SKM-1 (cell line): ENCODE measurements around the gene PARP8.
"Not testable (repeated sequence)": the region's sequence is repeated elsewhere in the genome, so short reads cannot be mapped to it uniquely, and the experiment has no call there.

Source experiments
- DNase-seq: peaks from one replicate; lab custom pipeline; 2025; ENCODE audit not compliant: unreplicated experiment; lab: John Stamatoyannopoulos, UW

PARP8 gene

DNA sequence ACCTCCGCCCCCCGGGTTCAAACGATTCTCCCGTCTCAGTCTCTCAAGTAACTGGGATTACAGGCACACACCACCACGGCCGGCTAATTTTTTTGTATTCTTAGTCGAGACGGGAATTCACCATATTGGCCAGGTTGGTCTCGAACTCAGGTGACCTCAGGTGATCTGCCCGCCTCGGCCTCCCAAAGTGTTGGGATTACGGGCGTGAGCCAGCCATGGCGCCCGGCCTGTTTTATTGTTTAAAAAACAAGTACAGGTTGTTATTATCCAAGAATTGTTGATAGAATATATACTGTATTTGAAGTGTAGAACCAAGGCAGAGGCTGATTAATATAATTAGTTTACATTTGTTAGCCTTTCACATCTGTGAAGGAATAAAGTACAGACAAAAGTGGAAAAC is 8.9 kb downstream of the PARP8 start:
- DNase-seq: no peak

DNA sequence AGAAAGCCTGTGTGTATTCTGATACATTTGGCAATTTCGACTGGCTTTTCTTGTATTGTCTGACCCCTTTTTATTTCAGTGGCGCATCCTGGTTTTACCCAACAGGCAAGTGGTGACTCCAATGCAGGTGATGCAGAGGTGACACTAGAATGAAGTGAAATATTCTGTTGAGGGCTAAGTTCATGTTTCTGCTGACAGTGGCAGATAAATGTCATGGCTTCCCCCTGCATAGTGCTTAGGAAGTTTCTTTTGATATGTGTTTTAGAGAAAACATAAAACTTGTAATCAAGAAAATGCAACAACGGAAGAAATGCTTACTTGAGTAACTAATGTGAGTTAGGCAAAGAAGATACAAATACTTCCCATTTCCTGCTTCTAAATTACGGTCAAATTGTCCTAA is 13.1 kb downstream of the PARP8 start:
- not testable (repeated sequence) for DNase-seq

DNA sequence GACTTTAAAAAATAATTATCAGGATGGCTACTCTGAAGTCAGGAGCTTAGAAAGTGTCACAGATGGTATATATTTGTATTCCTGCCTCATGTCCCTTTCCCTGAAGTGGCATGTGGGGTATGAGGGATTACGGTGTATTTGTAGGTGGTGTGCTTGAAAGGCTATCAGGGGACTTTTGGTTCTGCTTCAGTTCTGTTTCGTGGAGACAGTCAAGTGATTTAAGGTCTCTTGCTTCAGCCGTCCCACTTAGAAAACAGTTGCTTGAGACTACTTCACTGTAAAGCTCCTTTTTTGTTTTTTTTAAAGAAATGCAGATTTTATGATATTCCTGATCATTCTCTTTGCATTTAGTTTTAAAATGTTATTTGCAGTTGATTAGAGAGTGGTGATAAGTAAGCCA is 18.3 kb downstream of the PARP8 start:
- DNase-seq: no peak

DNA sequence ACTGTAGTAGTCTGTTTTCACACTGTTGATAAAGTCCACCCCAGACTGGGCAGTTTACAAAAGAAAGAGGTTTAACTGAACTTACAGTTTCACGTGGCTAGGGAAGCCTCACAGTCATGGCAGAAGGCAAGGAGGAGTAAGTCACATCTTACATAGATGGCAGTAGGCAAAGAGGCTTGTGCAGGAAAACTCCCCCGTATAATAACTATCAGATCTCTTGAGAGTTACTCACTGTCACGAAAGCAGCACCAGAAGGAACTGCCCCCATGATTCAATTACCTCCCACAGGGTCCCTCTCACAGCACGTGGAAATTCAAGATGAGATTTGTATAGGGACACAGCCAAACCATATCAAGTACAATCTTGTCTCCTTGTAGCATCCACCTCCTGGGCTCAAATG is 21.1 kb downstream of the PARP8 start:
- no peak for DNase-seq

- no peak for DNase-seq
Measured at GRCh38 chr5:50691399-50692016, 25.1 kb downstream of the PARP8 start.

DNA sequence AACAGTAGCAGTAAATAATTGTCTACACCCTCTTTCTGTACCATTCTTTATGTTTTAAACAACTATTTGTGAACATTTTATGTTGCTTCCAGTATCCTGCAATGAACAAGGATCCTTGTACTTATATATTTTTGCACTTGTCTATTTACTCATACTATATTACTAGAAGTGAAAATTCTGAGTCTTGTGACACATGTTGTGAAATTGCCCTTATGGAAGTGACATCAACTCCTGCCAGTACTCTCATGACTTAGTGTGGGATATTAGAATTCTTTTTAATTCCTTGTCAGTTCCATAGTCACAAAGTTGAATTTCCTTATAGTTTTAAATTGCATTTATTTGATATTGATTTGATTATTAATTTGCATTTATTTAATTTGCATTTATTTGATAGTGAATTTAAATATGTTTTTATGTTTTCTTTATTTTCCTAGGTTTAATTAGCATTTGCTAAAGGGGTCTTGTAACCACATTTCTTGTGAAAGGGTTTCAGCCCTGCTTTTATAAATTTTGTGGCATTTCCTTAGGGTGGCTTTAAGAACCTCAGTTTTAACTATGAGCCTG is 27.7 kb downstream of the PARP8 start:
- DNase-seq: peak; percentile 64

DNA sequence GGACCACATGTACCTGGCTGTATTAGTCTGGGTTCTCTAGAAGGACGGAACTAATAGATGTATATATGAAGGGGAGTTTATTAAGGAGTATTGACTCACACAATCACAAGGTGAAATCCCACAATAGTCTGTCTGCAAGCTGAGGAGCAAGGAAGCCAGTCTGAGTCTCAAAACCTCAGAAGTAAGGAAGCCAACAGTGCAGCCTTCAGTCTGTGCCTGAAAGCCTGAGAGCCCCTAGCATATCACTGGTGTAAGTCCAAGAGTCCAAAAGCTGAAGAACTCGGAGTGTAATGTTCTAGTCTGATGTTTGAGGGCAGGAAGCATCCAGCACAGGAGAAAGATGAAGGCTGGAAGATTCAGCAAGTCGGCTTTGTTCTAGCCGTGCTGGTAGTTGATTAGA is 28.2 kb downstream of the PARP8 start:
- DNase-seq: not testable (repeated sequence)

DNA sequence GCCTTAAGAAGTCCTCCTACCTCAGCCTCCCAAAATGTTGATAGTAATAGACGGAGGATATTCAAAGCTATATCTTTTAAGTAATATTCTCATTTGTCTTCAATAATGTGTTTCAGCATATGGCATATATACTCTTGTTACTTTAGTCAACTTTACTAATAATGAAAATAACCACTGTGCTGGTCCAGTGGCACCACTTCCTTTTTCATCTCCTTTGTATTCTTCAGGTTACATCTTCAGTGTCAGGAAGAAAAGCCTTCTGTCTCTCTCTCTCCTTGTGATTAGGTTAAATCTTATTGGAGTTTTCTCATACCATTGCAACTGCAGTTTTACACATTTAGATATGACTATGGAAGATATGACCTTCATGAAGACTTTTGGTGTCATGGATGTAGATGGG is 31.3 kb downstream of the PARP8 start:
- no peak for DNase-seq

DNA sequence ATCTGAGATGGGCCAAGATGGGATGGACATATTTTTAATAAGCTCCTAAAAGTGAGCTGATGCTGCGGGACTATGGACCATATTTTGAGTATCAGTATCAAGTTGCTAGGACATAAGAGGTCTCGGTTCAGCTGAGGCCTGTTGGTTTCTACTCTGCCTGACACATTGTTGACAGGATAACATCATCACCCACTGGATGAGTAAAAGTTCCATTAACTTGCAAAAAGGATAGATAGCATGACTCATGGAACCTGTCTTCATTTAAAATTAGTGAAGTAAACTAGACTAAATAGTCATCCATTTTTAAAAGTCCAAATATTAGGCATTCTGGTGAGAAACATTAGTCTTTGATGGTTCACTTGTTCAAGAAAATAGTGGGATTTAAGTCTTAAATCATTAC is 33.3 kb downstream of the PARP8 start:
- no peak for DNase-seq

- no peak for DNase-seq
Measured at GRCh38 chr5:50700706-50701105, 34.3 kb downstream of the PARP8 start.

DNA sequence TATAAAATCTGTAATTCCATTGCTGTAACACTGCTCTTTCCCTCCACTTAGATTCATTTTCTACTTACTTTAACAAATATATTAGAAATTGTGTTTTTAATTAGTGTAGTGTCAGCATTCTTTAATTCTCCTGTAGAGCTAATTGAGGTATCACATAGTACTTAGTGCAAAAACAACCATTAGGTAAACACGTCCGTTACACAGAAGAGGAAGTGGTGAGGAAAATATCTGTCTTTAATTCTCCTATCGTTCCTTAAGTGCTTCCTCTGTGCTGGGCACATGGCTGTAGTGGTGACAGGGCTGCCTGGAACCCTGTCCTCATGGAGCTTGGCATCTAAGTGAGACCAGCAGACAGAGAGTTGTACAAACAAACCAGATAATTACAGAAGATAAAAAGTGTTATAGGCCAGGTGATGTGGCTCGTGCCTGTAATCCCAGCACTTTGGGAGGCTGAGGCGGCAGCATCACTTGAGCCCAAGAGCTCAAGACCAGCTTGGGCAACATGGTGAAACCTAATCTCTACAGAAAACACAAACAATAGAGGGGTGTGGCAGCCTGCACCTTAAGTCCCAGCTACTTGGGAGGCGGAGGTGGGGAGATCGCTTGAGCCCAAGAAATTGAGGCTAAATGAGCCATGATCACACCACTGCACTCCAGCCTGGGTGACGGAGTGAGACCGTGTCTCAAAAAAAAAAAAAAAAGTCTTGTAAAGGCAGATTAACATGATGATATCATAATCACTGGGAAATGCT is 36.4 kb downstream of the PARP8 start:
- no peak for DNase-seq

DNA sequence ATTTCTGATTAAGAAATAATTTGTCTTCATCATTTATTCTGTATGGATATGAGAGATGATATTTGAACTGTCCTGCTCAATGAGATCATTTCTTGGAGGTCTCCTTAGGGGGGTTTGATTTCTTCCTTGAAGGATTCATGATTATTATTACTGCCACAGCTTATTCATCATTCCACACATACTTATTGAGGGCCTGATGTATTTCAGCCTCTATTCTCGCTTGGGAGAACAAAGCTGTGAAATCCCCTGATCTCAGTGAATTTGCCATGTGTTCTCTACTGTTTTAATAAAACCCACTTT is 36.9 kb downstream of the PARP8 start:
- DNase-seq: no peak

- no peak for DNase-seq
Measured at GRCh38 chr5:50704730-50705129, 38.3 kb downstream of the PARP8 start.

DNA sequence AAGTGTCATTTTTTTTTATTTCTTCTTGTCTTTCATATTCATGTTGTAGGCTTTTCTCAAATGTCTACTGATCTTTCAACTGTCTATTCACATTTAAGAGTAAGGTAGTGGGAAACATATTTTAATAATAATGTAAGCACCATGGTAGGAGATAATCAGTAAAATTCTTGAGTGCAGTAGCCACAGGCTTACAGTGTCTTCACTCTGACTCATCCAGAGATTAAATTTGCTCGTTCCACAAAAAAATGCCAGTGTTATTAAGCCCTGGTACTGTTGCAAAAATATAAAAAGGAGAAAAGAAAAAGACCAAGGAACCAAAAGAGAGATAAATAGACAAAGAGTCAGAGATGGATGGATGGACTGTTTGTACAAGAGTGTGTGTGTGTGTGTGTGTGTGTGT is 43.0 kb downstream of the PARP8 start:
- DNase-seq: no peak

- DNase-seq: no peak
Measured at GRCh38 chr5:50710838-50711237, 44.4 kb downstream of the PARP8 start.

DNA sequence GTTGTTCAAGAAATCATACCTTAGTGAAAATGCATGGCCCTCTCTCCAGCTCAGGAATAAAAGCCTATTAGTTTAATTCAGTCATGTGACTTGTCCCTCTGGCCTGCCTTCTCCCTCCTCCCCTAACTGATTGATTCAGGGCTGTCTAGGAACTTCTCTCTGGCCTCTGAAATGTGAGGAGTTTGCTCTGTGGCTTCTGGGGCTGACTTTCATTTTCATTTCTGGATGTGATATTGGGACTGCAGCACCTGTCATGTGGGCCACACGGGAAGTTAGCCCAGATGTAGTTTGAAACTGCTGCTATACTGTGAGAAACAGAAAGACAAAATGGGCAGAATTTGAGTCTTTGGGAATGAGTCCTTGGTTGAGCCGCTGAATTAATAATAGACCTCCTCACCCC is 44.8 kb downstream of the PARP8 start:
- DNase-seq: no peak

DNA sequence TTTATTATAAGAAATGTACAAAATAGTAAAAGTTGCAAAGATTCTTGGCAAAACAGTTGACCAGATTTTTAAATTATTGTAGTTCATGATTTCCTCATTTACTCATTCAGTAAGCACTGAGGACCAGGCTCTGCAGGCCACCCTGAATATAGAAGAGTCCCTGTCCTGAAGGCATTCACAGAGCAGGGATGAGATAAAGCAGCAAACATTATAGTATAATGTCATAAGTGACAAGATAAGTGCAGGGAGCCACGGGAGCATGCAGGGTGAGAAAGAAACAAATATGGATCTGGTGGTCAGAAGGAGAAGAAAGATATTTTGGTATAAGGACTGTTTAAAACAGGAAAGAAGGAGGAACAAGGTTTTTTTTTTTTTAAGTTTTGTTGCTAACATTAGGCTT is 46.0 kb downstream of the PARP8 start:
- no peak for DNase-seq

GRCh38 chr5:50715001-50715400 is 48.6 kb downstream of the PARP8 start:
- no peak for DNase-seq

GRCh38 chr5:50716134-50716533 is 49.7 kb downstream of the PARP8 start:
- DNase-seq: no peak

DNA sequence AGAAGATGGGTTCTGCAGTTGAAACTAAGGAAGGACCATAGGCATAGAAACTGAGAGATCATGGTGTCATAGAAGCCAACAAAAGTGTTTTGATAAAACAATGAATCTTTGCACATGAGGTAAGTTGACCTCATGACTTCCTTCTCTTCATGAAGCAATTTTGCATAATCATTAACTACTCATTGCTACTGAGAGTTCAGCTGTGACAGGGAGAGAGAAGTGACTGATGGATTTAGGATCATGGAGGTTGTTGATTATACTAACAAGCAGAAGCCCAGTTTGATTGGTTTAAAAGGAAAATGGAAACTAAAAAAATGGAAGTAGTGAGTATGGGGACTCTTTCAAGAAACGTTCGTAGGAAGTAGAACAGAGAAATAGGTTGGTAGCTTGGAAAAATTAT is 51.2 kb downstream of the PARP8 start:
- no peak for DNase-seq

DNA sequence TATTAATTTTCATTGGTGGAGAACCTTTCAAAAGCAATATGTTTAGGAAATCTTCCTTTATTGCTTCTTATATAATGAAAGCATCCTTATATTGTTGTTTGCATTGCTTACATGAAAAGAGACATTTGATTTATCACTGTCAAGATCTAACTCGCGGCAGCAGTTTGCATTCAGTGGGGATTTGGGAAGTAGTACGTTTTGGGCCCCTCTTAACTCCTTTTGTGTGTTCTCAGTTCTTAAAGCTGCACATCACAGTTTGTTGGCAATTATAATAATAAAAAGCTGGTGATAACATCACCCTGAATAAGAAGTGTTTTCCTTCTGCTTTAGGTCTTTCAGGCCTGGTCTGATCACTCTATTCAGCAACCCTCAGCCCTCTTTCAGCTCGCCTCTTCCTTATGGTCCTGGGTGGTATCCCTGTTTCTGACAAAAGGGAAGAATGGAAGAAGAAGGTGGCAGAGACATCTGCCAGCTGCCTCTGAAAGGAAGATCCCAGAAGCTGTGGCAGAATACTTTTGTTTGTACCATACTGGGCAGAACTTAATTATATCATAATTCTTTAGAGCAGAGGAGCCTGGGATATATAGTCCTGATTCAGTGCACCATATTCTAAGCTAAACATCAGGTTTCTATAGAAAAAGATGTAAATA is 53.7 kb downstream of the PARP8 start:
- DNase-seq: no peak

- no peak for DNase-seq
Measured at GRCh38 chr5:50722223-50722622, 55.8 kb downstream of the PARP8 start.
